HG02798 (cell line): ENCODE measurements around the gene LCN2.
"Not testable (repeated sequence)": the region's sequence is repeated elsewhere in the genome, so short reads cannot be mapped to it uniquely, and the experiment has no call there.

Experiments used
- ATAC-seq: cut with Tn5 transposase; IDR thresholded peaks from one replicate; pipeline ENCODE4 v1.9.1; 2021; ENCODE audit warnings: mild to moderate bottlenecking; ENCODE audit not compliant: unreplicated experiment, poor library complexity

LCN2 gene

GRCh38 chr9:128149001-128149701, at the start of gene LCN2:
Gene LCN2 (plus strand): TSS chr9:128149453. CDS start chr9:128149526, 73 bp downstream.
- no peak for ATAC-seq

- no peak for ATAC-seq
Measured at GRCh38 chr9:128099932-128100491, 49.2 kb upstream of the LCN2 start.

DNA sequence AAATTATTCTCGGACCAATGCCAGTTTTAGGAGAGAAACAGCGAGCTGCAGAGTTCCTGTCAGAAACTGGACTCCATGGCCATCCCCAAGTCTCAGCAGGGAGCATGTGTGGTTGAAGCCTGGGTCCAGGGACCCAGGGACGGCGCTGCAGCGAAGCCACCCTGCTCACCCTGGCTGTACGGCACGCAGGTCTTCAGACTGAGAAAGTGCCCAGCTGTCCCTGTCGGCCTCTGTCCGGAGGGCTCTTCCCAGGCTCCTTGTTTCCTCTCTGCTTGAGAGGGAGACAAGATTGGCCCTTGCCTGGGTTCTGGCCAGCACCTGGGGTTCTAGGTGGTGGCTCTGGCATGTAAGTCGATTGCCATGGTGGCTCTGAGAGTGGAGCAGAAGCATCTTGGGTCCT, 48.7 kb upstream of the LCN2 start:
- no peak for ATAC-seq

GRCh38 chr9:128101231-128101661, 48.0 kb upstream of the LCN2 start:
- ATAC-seq = no peak

- ATAC-seq = no peak
Measured at GRCh38 chr9:128101690-128102089, 47.6 kb upstream of the LCN2 start.

DNA sequence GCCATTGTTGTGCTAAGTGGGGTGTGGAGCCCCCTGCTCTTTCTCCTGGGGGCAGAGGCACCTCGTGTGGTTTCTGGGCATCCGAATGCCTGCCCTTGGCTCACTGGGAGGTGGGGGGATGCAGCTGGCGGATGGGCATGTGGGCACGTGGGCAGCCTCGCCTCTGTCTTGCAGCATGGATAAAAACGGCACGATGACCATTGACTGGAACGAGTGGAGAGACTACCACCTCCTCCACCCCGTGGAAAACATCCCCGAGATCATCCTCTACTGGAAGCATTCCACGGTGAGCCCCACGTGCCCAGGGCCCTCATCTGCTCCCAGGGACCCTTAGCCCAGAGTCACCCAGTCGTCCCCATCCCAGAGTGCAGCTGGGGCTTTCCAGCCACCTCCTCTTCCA, 47.1 kb upstream of the LCN2 start:
- no peak for ATAC-seq

- no peak for ATAC-seq
Measured at GRCh38 chr9:128102861-128103588, 46.2 kb upstream of the LCN2 start.

- ATAC-seq = no peak
Measured at GRCh38 chr9:128103589-128103962, 45.7 kb upstream of the LCN2 start.

DNA sequence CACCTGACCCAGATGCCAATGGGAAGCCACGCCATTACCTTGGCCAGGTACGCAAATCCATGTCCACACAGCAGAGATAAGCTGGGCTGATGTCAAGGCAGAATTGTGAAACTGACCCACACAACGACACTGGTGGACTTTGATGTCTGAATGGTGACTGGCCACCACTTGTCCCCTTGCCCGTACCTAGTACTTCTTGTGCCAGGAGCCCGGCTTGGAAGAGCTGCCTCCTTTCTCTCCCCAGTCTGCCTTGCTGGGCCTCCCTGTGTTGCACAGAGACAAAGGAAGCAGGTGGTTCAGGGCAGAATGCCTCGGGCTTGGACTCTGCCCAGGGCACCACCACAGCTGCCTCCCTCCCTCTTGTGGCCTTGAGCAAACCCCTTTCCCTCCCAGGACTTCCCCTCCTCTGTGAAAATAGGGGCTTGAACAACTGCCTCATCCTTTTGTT, 45.1 kb upstream of the LCN2 start:
- no peak for ATAC-seq

GRCh38 chr9:128105538-128106175, 43.6 kb upstream of the LCN2 start:
- ATAC-seq = no peak

DNA sequence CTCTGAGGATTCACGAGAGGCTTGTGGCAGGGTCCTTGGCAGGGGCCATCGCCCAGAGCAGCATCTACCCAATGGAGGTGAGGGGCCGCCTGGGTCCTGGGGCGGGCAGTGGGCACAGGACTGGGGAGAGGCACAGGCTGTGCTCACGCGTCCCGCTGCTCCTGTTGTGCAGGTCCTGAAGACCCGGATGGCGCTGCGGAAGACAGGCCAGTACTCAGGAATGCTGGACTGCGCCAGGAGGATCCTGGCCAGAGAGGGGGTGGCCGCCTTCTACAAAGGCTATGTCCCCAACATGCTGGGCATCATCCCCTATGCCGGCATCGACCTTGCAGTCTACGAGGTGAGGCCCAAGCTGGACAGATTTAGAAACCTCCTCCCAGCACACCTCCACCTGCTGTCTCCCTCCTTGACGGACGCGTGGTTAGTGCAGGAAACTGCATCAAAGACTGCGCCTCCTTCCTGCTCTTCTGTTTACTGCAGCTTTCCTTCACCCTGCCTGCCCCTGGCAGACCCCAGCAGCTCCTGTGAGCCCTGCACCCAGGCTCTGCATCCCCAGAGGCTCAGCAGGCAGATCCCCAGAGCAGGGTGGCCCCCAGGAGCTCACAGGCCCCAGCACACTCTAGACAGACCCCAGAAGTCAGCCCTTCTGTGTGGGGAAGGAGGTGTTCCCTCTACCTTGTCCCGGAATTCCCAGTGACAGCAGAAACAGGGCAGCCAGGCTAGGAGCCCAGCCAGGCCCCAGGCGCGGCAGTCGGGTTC, 42.9 kb upstream of the LCN2 start:
- no peak for ATAC-seq

- ATAC-seq = no peak
Measured at GRCh38 chr9:128106940-128107467, 42.2 kb upstream of the LCN2 start.

- no peak for ATAC-seq
Measured at GRCh38 chr9:128107468-128108268, 41.6 kb upstream of the LCN2 start.

GRCh38 chr9:128108269-128109049, 40.8 kb upstream of the LCN2 start:
- no peak for ATAC-seq

DNA sequence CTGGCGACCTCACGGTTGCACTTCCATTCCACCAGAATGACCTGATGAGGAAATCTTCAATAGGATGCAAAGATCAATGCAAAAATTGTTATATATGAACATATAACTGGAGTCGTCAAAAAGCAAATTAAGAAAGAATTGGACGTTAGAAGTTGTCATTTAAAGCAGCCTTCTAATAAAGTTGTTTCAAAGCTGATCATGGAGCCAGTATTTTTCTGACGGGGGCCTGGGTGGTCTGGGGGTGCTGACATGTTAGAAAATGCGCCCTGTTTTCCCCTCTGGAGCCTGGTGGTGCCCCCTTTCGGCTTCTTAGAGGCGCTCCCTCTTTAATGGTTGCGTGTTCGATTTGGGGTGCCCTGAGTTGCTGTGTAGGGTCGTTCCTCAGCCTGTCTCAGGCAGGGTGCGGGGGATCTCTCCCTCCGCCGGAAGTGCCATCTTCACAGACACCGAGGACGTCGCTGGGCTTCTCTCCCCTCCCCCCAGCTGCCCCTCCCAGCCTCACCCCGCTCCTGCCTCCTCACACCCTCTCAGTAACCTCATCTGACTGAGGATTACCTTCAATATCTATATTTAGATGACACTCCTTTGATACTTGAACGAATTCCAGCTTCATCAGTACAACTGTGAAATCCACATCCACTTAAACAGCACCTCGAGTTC, 40.1 kb upstream of the LCN2 start:
- no peak for ATAC-seq

DNA sequence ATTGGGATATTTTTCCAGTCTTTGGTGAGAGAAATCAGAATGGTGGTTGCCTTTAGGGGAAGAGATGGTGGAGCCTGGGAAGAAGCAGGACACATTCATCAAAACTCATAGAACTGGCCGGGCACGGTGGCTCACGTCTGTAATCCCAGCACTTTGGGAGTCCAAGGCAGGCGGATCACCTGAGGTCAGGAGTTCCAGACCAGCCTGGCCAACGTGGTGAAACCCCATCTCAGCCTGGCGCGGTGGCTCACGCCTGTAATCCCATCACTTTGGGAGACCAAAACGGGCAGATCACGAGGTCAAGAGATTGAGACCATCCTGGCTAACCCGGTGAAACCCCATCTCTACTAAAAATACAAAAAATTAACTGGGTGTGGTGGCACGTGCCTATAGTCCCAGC, 37.5 kb upstream of the LCN2 start:
- ATAC-seq = not testable (repeated sequence)

- no peak for ATAC-seq
Measured at GRCh38 chr9:128113526-128114325, 35.5 kb upstream of the LCN2 start.
